Measurements from ENCODE around the gene SULF2.
A peak's percentile ranks its signal among the peaks of the same experiment; 100 is the strongest.
"Not testable (repeated sequence)": the region's sequence is repeated elsewhere in the genome, so short reads cannot be mapped to it uniquely, and the experiment has no call there.

The SULF2 gene

GRCh38 chr20:47785311-47785853 lies at the start of gene SULF2:
Gene SULF2 (minus strand): TSS chr20:47785481. CDS start chr20:47757363, 28,118 bp downstream.
- Histone ChIP-seq H3K27me3 (ENCODE audit: control insufficient read depth in 5 of 5, insufficient read depth in 4 of 5, low read length in 5 of 5) (peaks cover 6 to 36% (median 25%) of the 10 kb centered on the region in 5 donors), H3K9ac (ENCODE audit: low read length in 5 of 5) (peak within 1 kb of the TSS in 3 of 5 donors; percentile 33 to 75 (median 48)), H3K27ac (ENCODE audit: low read depth, low read length) (peak within 1 kb of the TSS; percentile 57), H3K9me3 (ENCODE audit: control insufficient read depth in 5 of 5, low read length in 5 of 5) (no peaks in the 10 kb centered on the region), H3K4me1 (ENCODE audit: control insufficient read depth in 5 of 5, insufficient read depth in 5 of 5, low read length in 5 of 5) (peaks cover 0 to 39% (median 24%) of the 10 kb centered on the region in 5 donors), H3K4me3 (ENCODE audit: low read depth in 1 of 5, low read length in 5 of 5) (peak within 1 kb of the TSS; percentile 69 to 76 (median 71)), H3K36me3 (ENCODE audit: control insufficient read depth in 5 of 5, insufficient read depth in 5 of 5, low read length in 5 of 5) (no peaks in the 10 kb centered on the region)

- H3K9ac ChIP-seq (ENCODE audit: low read length in 5 of 5); H3K4me1 ChIP-seq (ENCODE audit: control insufficient read depth in 5 of 5, insufficient read depth in 5 of 5, low read length in 5 of 5); H3K36me3 ChIP-seq (ENCODE audit: control insufficient read depth in 5 of 5, insufficient read depth in 5 of 5, low read length in 5 of 5); H3K27ac ChIP-seq (ENCODE audit: low read depth, low read length); H3K4me3 ChIP-seq (ENCODE audit: low read depth in 1 of 5, low read length in 5 of 5); H3K27me3 ChIP-seq (ENCODE audit: control insufficient read depth in 5 of 5, insufficient read depth in 4 of 5, low read length in 5 of 5); H3K9me3 ChIP-seq (ENCODE audit: control insufficient read depth in 5 of 5, low read length in 5 of 5): not testable (repeated sequence)
Measured at GRCh38 chr20:47831675-47832074, 46.4 kb upstream of the SULF2 start.

DNA sequence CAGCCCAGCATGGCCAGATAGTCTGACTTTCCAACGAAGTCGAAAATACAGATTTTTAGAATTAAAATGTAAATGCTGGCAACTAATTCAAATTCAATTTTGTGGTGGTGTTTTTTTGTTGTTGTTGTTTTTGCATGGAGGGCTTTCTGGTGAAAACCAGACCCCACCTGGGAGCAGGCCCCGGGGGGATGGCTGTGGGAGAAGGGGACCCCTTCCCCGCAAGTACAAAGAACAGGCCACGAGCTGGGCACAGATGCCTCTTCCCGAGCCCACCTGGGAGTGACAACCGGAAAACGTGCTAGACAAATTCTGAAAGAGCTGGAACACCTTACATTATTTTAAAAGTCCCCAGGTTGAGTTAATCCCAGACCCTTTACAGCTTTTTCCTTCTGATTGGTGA lies 41.4 kb upstream of the SULF2 start:
- H3K4me3 ChIP-seq (ENCODE audit: low read depth in 1 of 5, low read length in 5 of 5); H3K9ac ChIP-seq (ENCODE audit: low read length in 5 of 5); H3K36me3 ChIP-seq (ENCODE audit: control insufficient read depth in 5 of 5, insufficient read depth in 5 of 5, low read length in 5 of 5); H3K4me1 ChIP-seq (ENCODE audit: control insufficient read depth in 5 of 5, insufficient read depth in 5 of 5, low read length in 5 of 5); H3K27ac ChIP-seq (ENCODE audit: low read depth, low read length); H3K27me3 ChIP-seq (ENCODE audit: control insufficient read depth in 5 of 5, insufficient read depth in 4 of 5, low read length in 5 of 5); H3K9me3 ChIP-seq (ENCODE audit: control insufficient read depth in 5 of 5, low read length in 5 of 5): not testable (repeated sequence)

DNA sequence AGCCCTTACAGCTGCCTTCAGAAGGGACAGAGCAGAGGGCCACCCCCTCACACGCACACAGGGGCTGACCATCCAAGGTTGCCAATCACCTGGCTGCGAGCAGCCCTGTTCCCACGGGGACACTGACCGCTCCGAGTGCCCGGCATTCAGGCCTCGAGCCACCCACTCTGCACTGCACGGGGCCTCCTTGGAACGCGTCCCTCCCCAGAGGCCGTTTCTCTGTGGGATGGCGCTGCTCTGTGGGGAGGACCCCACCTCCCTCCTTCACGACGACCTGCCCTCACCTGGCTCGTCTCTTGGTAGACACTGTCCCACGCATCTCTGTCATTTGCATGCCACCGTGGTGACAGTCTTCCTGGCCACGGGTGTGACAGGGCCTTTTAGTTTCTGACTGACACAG lies 40.7 kb upstream of the SULF2 start:
- H3K27me3 ChIP-seq (ENCODE audit: control insufficient read depth in 5 of 5, insufficient read depth in 4 of 5, low read length in 5 of 5); H3K36me3 ChIP-seq (ENCODE audit: control insufficient read depth in 5 of 5, insufficient read depth in 5 of 5, low read length in 5 of 5); H3K9me3 ChIP-seq (ENCODE audit: control insufficient read depth in 5 of 5, low read length in 5 of 5); H3K27ac ChIP-seq (ENCODE audit: low read depth, low read length); H3K4me1 ChIP-seq (ENCODE audit: control insufficient read depth in 5 of 5, insufficient read depth in 5 of 5, low read length in 5 of 5); H3K9ac ChIP-seq (ENCODE audit: low read length in 5 of 5); H3K4me3 ChIP-seq (ENCODE audit: low read depth in 1 of 5, low read length in 5 of 5): not testable (repeated sequence)

- Histone ChIP-seq H3K4me1 (ENCODE audit: control insufficient read depth in 5 of 5, insufficient read depth in 5 of 5, low read length in 5 of 5) (no peaks in the 10 kb centered on the region), H3K9me3 (ENCODE audit: control insufficient read depth in 5 of 5, low read length in 5 of 5) (no peaks in the 10 kb centered on the region)
Measured at GRCh38 chr20:47825011-47825762, 39.9 kb upstream of the SULF2 start.

GRCh38 chr20:47823941-47824340 lies 38.7 kb upstream of the SULF2 start:
- not testable (repeated sequence) for H3K4me3 ChIP-seq (ENCODE audit: low read depth in 1 of 5, low read length in 5 of 5); H3K27me3 ChIP-seq (ENCODE audit: control insufficient read depth in 5 of 5, insufficient read depth in 4 of 5, low read length in 5 of 5); H3K36me3 ChIP-seq (ENCODE audit: control insufficient read depth in 5 of 5, insufficient read depth in 5 of 5, low read length in 5 of 5); H3K27ac ChIP-seq (ENCODE audit: low read depth, low read length); H3K9me3 ChIP-seq (ENCODE audit: control insufficient read depth in 5 of 5, low read length in 5 of 5); H3K4me1 ChIP-seq (ENCODE audit: control insufficient read depth in 5 of 5, insufficient read depth in 5 of 5, low read length in 5 of 5); H3K9ac ChIP-seq (ENCODE audit: low read length in 5 of 5)

More at GRCh38 chr20:47825011-47825762, 39.9 kb upstream of the SULF2 start:
- Histone ChIP-seq H3K27me3 (ENCODE audit: control insufficient read depth in 5 of 5, insufficient read depth in 4 of 5, low read length in 5 of 5) (peaks cover 0 to 7% (median 4%) of the 10 kb centered on the region in 5 donors), H3K9ac (ENCODE audit: low read length in 5 of 5) (no peak overlapping the region), H3K27ac (ENCODE audit: low read depth, low read length) (no peak overlapping the region), H3K36me3 (ENCODE audit: control insufficient read depth in 5 of 5, insufficient read depth in 5 of 5, low read length in 5 of 5) (no peaks in the 10 kb centered on the region), H3K4me3 (ENCODE audit: low read depth in 1 of 5, low read length in 5 of 5) (no peak overlapping the region)

- Histone ChIP-seq H3K4me1 (ENCODE audit: control insufficient read depth in 5 of 5, insufficient read depth in 5 of 5, low read length in 5 of 5) (no peaks in the 10 kb centered on the region), H3K4me3 (ENCODE audit: low read depth in 1 of 5, low read length in 5 of 5) (no peak overlapping the region), H3K9ac (ENCODE audit: low read length in 5 of 5) (no peak overlapping the region), H3K27ac (ENCODE audit: low read depth, low read length) (no peak overlapping the region), H3K36me3 (ENCODE audit: control insufficient read depth in 5 of 5, insufficient read depth in 5 of 5, low read length in 5 of 5) (no peaks in the 10 kb centered on the region), H3K9me3 (ENCODE audit: control insufficient read depth in 5 of 5, low read length in 5 of 5) (no peaks in the 10 kb centered on the region), H3K27me3 (ENCODE audit: control insufficient read depth in 5 of 5, insufficient read depth in 4 of 5, low read length in 5 of 5) (peaks cover 8 to 17% (median 10%) of the 10 kb centered on the region in 5 donors)
Measured at GRCh38 chr20:47821481-47822100, 36.3 kb upstream of the SULF2 start.

GRCh38 chr20:47818996-47819609 lies 33.8 kb upstream of the SULF2 start:
- H3K9me3 ChIP-seq (ENCODE audit: control insufficient read depth in 5 of 5, low read length in 5 of 5) = peaks cover 3 to 12% (median 10%) of the 10 kb centered on the region in 5 donors
- H3K36me3 ChIP-seq (ENCODE audit: control insufficient read depth in 5 of 5, insufficient read depth in 5 of 5, low read length in 5 of 5) = no peaks in the 10 kb centered on the region
- H3K9ac ChIP-seq (ENCODE audit: low read length in 5 of 5) = no peak overlapping the region
- H3K27ac ChIP-seq (ENCODE audit: low read depth, low read length) = no peak overlapping the region
- no peak overlapping the region for H3K4me3 ChIP-seq (ENCODE audit: low read depth in 1 of 5, low read length in 5 of 5)
- H3K4me1 ChIP-seq (ENCODE audit: control insufficient read depth in 5 of 5, insufficient read depth in 5 of 5, low read length in 5 of 5) = no peaks in the 10 kb centered on the region
- peaks cover 20 to 25% (median 24%) of the 10 kb centered on the region in 5 donors for H3K27me3 ChIP-seq (ENCODE audit: control insufficient read depth in 5 of 5, insufficient read depth in 4 of 5, low read length in 5 of 5)

GRCh38 chr20:47818466-47818865 lies 33.2 kb upstream of the SULF2 start:
- H3K4me3 ChIP-seq (ENCODE audit: low read depth in 1 of 5, low read length in 5 of 5) = no peak overlapping the region
- no peak overlapping the region for H3K27ac ChIP-seq (ENCODE audit: low read depth, low read length)
- no peak overlapping the region for H3K9ac ChIP-seq (ENCODE audit: low read length in 5 of 5)
- peaks cover 20 to 25% (median 24%) of the 10 kb centered on the region in 5 donors for H3K27me3 ChIP-seq (ENCODE audit: control insufficient read depth in 5 of 5, insufficient read depth in 4 of 5, low read length in 5 of 5)
- peaks cover 6 to 16% (median 15%) of the 10 kb centered on the region in 5 donors for H3K9me3 ChIP-seq (ENCODE audit: control insufficient read depth in 5 of 5, low read length in 5 of 5)
- no peaks in the 10 kb centered on the region for H3K36me3 ChIP-seq (ENCODE audit: control insufficient read depth in 5 of 5, insufficient read depth in 5 of 5, low read length in 5 of 5)
- no peaks in the 10 kb centered on the region for H3K4me1 ChIP-seq (ENCODE audit: control insufficient read depth in 5 of 5, insufficient read depth in 5 of 5, low read length in 5 of 5)

GRCh38 chr20:47818016-47818415 lies 32.7 kb upstream of the SULF2 start:
- peaks cover 20 to 25% (median 24%) of the 10 kb centered on the region in 5 donors for H3K27me3 ChIP-seq (ENCODE audit: control insufficient read depth in 5 of 5, insufficient read depth in 4 of 5, low read length in 5 of 5)
- H3K9ac ChIP-seq (ENCODE audit: low read length in 5 of 5) = no peak overlapping the region
- H3K27ac ChIP-seq (ENCODE audit: low read depth, low read length) = no peak overlapping the region
- H3K4me1 ChIP-seq (ENCODE audit: control insufficient read depth in 5 of 5, insufficient read depth in 5 of 5, low read length in 5 of 5) = no peaks in the 10 kb centered on the region
- H3K9me3 ChIP-seq (ENCODE audit: control insufficient read depth in 5 of 5, low read length in 5 of 5) = peaks cover 6 to 16% (median 15%) of the 10 kb centered on the region in 5 donors
- H3K4me3 ChIP-seq (ENCODE audit: low read depth in 1 of 5, low read length in 5 of 5) = no peak overlapping the region
- H3K36me3 ChIP-seq (ENCODE audit: control insufficient read depth in 5 of 5, insufficient read depth in 5 of 5, low read length in 5 of 5) = no peaks in the 10 kb centered on the region
